ENCODE data around the gene GXYLT1.
A peak's percentile ranks its signal among the peaks of the same experiment; 100 is the strongest.

The GXYLT1 gene

DNA sequence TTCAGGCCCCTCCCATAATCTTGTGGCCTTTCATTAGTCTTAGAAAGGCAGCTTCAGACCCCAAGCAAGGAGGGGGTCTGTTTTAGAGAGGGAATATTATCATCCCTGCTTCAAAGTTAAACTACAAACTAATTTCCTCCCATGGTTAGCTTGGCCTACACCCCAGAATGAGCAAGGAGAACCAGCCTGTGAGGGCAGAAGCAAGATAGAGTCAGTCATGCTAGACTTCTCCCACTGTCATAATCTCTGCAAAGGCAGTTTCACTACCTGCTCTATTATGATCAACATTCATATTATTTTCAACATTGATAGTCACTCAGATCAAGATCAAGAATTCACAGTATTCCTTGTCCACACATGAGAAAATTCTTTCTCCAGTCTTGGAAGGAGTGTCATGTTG is 105.1 kb downstream of the GXYLT1 start:
- ATAC-seq (replicated peaks) (peak; percentile 88 to 89), DNase-seq (no peak)
- Mint-ChIP-seq H3K27ac (no peak overlapping the region), H3K4me1 (peaks cover 9% of the 10 kb centered on the region in 2 donors), H3K27me3 (peaks cover 16% of the 10 kb centered on the region in 2 donors), H3K36me3 (peaks cover 0 to 1% of the 10 kb centered on the region in 2 donors), H3K4me3 (no peak overlapping the region), H3K9me3 (peaks cover 0 to 3% of the 10 kb centered on the region in 2 donors)

- Mint-ChIP-seq H3K9me3 (peaks cover 0 to 3% of the 10 kb centered on the region in 2 donors), H3K4me1 (peaks cover 9% of the 10 kb centered on the region in 2 donors), H3K27ac (no peak overlapping the region), H3K36me3 (peaks cover 0 to 1% of the 10 kb centered on the region in 2 donors), H3K27me3 (peaks cover 16% of the 10 kb centered on the region in 2 donors), H3K4me3 (no peak overlapping the region)
- ATAC-seq (replicated peaks): peak in 1 of 2 donors; percentile 10
- DNase-seq: no peak
These were observed 105.5 kb downstream of the GXYLT1 start for GRCh38 chr12:42039176-42039575.

GRCh38 chr12:42031847-42032564 is 112.7 kb downstream of the GXYLT1 start:
- H3K36me3 Mint-ChIP-seq: no peaks in the 10 kb centered on the region
- no peak overlapping the region for H3K4me3 Mint-ChIP-seq
- DNase-seq (no peak), ATAC-seq (replicated peaks) (no peak)
- H3K9me3 Mint-ChIP-seq: peaks cover 0 to 3% of the 10 kb centered on the region in 2 donors
- no peak overlapping the region for H3K27ac Mint-ChIP-seq
- peaks cover 13 to 23% of the 10 kb centered on the region in 2 donors for H3K27me3 Mint-ChIP-seq
- no peaks in the 10 kb centered on the region for H3K4me1 Mint-ChIP-seq
